ENCODE measurements around the gene SHC3. TPM values are rescaled to one million over a fixed set of nuclear protein-coding genes. Genes with fewer than 3 reads are reported as not detected.

Gene SHC3
- total RNA-seq, 6 donors from 2014 or later = 11.0 to 22.0 (median 14.0) TPM

DNA sequence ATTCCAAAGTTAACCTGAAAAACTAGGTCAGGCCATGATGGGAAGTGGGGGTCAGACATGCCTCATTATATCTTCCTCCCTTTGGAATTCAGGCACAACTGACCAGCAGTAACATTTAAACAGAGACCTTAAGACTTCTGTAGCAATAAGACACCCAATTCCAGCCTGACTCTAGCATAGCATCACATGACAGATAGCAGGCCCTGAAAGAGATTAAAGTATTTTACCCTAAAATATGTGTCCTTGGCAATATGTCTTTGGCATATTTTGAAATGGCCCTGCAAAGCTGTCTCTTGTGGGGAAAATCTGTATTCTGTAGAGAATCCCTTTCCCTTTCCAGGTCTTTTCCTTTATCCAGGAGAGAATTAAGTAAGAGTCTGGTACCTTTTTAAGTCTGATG lies 153.1 kb downstream of the SHC3 start:
- ATAC-seq (ENCODE audit: low FRiP score in 2 of 2) = no peak
- Histone ChIP-seq H3K36me3 (no peaks in the 10 kb centered on the region), H3K4me3 (no peak overlapping the region), H3K4me1 (peaks cover 23 to 37% (median 29%) of the 10 kb centered on the region in 4 donors), H3K9me3 (peaks cover 0 to 4% (median 0%) of the 10 kb centered on the region in 4 donors), H3K27ac (peak overlapping the region in 1 of 4 donors; percentile 24), H3K27me3 (no peaks in the 10 kb centered on the region)
- TF ChIP-seq, protein P1, sequence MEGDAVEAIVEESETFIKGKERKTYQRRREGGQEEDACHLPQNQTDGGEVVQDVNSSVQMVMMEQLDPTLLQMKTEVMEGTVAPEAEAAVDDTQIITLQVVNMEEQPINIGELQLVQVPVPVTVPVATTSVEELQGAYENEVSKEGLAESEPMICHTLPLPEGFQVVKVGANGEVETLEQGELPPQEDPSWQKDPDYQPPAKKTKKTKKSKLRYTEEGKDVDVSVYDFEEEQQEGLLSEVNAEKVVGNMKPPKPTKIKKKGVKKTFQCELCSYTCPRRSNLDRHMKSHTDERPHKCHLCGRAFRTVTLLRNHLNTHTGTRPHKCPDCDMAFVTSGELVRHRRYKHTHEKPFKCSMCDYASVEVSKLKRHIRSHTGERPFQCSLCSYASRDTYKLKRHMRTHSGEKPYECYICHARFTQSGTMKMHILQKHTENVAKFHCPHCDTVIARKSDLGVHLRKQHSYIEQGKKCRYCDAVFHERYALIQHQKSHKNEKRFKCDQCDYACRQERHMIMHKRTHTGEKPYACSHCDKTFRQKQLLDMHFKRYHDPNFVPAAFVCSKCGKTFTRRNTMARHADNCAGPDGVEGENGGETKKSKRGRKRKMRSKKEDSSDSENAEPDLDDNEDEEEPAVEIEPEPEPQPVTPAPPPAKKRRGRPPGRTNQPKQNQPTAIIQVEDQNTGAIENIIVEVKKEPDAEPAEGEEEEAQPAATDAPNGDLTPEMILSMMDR (IDR thresholded peaks at IDR 0.05) = no peak
- TF ChIP-seq EP300 (IDR thresholded peaks at IDR 0.05) (no peak), POLR2A (IDR thresholded peaks at IDR 0.05) (no peak), POLR2AphosphoS5 (IDR thresholded peaks at IDR 0.05) (no peak)
- no peak for DNase-seq

DNA sequence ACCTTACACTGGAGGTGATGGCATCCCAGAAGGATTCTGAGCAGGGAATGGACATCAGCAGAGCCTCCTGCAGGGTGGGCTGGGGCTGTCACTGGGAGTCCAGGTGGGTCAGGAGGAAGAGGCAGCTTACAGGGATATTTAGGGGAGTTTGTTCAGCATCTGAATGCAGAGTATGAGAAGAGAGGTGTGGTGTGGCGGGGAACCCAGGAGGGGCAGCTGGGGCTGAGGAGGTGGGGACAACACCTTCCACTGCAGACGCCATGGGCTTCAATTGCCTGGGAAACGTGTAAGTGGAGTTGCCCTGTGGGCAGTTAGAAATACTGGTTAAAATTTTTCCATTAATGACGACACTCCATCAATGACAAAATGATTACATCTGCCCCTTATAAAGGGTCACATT lies 153.9 kb downstream of the SHC3 start:
- no peak for DNase-seq
- no peaks in the 10 kb centered on the region for H3K27me3 ChIP-seq
- H3K36me3 ChIP-seq = no peaks in the 10 kb centered on the region
- TF ChIP-seq POLR2A (IDR thresholded peaks at IDR 0.05) (no peak), POLR2AphosphoS5 (IDR thresholded peaks at IDR 0.05) (no peak)
- H3K27ac ChIP-seq = peak overlapping the region in 2 of 4 donors; percentile 48 to 74
- no peak for ATAC-seq (ENCODE audit: low FRiP score in 2 of 2)
- H3K4me3 ChIP-seq = no peak overlapping the region
- peaks cover 23 to 38% (median 30%) of the 10 kb centered on the region in 4 donors for H3K4me1 ChIP-seq
- peaks cover 0 to 4% (median 0%) of the 10 kb centered on the region in 4 donors for H3K9me3 ChIP-seq
- WGBS, 2 donors = 85 to 92% methylated on average over 4 of the region's 4 CpGs

DNA sequence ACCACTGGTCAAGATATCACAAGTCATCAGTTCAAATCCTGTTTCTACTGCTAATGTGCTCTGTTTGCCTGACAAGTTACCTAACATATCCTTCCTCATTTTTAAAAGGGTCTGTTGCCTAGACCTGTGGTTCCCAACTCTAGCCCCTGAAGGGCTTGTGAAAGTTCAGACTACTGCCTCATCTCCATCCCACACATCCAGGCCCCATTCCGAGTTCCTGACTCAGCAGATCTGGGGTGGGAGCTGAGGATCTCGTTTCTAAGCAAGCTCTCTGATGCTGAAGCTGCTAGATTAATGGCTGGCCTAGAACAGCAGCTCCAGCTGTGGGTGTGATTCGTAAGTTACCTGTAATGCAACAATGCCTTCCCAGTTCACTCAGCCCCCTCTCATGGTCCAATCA lies 154.9 kb downstream of the SHC3 start:
- H3K27ac ChIP-seq = peak overlapping the region; percentile 74 to 88 (median 80)
- H3K36me3 ChIP-seq = no peaks in the 10 kb centered on the region
- no peaks in the 10 kb centered on the region for H3K9me3 ChIP-seq
- TF ChIP-seq EP300 (IDR thresholded peaks at IDR 0.05) (no peak), POLR2AphosphoS5 (IDR thresholded peaks at IDR 0.05) (no peak), POLR2A (IDR thresholded peaks at IDR 0.05) (no peak)
- TF ChIP-seq, protein P1 (IDR thresholded peaks at IDR 0.05) = no peak
- H3K4me1 ChIP-seq = peaks cover 23 to 38% (median 30%) of the 10 kb centered on the region in 4 donors
- no peaks in the 10 kb centered on the region for H3K27me3 ChIP-seq
- ATAC-seq (ENCODE audit: low FRiP score in 2 of 2) (no peak), DNase-seq (no peak)
- no peak overlapping the region for H3K4me3 ChIP-seq
- 62 to 65% methylated on average over 3 of the region's 3 CpGs for WGBS, 2 donors

DNA sequence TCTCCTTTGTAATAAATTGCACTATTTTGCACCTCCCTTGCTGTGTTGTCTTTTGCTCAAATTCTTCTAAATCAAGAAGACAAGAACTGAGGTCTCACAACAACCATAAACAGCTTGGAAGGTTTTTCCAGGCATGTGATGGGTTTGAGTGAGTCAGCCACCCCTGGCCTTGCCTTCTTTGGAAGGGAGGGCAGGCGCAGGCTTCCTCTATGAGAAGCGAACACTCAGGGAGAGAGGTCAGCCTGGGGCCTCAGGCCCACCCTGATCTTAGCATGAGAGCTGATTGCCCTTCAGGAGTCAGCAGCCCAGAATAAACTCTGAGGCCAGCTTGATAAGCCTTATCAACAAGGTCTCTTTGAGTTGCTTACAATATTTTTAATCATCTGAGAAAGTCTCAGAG lies 155.7 kb downstream of the SHC3 start:
- no peak for TF ChIP-seq POLR2A (IDR thresholded peaks at IDR 0.05)
- TF ChIP-seq EP300 (IDR thresholded peaks at IDR 0.05) = peak in 1 of 4 donors; percentile 20
- TF ChIP-seq POLR2AphosphoS5 (IDR thresholded peaks at IDR 0.05) = peak in 1 of 2 donors; percentile 50
- Histone ChIP-seq H3K9me3 (no peaks in the 10 kb centered on the region), H3K27ac (peak overlapping the region; percentile 74 to 88 (median 80)), H3K36me3 (no peaks in the 10 kb centered on the region), H3K4me1 (peaks cover 23 to 38% (median 30%) of the 10 kb centered on the region in 4 donors), H3K27me3 (no peaks in the 10 kb centered on the region), H3K4me3 (no peak overlapping the region)
- DNase-seq (peak in 1 of 2 donors; percentile 73), ATAC-seq (ENCODE audit: low FRiP score in 2 of 2) (peak; percentile 41 to 63)
- WGBS, 2 donors = 65 to 74% methylated on average over 2 of the region's 2 CpGs

DNA sequence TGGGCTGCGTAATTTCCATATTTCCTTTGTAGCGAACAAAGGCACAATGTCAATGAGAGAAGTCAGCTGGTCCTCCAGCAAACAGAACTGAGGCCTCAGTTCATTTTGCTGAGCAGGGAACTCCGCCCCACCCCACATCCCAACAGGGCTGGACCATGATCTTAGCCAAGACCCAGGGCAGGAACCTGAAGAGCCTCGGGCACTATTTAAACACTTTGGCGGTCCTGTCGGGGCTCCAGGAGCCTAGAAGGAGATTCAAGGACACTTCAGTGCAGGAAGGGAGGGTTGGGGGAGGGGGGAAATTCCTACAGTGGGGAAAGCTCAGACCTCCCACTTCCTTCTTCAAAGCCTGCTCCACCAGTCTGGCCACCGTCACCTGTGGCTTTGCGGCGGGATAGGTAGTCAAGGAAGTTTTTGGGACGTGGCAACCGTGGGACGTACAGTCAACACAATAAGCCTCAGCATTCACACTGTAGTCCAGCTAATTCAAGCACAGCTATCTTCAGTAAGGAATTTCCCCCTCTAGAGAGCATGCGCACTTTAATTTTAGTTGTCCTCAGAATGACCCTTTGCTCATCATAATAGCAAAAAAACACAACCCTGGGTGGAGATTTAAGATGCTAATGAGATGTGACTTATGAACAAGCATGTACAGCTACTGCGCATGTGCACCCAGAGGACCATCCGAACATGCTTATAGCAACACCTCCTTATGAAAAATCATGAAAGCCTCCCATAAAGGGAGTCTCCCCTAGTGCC lies 156.4 kb downstream of the SHC3 start:
- Histone ChIP-seq H3K27me3 (no peaks in the 10 kb centered on the region), H3K27ac (peak overlapping the region; percentile 74 to 88 (median 80)), H3K9me3 (no peaks in the 10 kb centered on the region), H3K4me3 (no peak overlapping the region), H3K36me3 (no peaks in the 10 kb centered on the region), H3K4me1 (peaks cover 23 to 38% (median 30%) of the 10 kb centered on the region in 4 donors)
- DNase-seq (peak in 1 of 2 donors; percentile 93), ATAC-seq (ENCODE audit: low FRiP score in 2 of 2) (peak; percentile 71 to 95)
- 49 to 61% methylated on average over 9 to 15 of the region's 15 CpGs for WGBS, 2 donors
- TF ChIP-seq POLR2A (IDR thresholded peaks at IDR 0.05) (peak in 1 of 4 donors; percentile 22), EP300 (IDR thresholded peaks at IDR 0.05) (peak in 1 of 4 donors; percentile 31), POLR2AphosphoS5 (IDR thresholded peaks at IDR 0.05) (peak in 1 of 2 donors; percentile 71)
- TF ChIP-seq, protein P1 (IDR thresholded peaks at IDR 0.05) = no peak

Data from upper lobe of left lung (tissue), 6 donors.